Adrenal gland (tissue), 5 donors: ENCODE results near the gene EIF4G3.

Experiments used
- CTCF ChIP-seq, 6 experiments: fragments of 450-650 bp in 4 of 6; fragments of 200-600 bp in 2 of 6; sonication (generic) in 1 of 6; IDR thresholded peaks; 1 replicate in 5 of 6; 2 replicates in 1 of 6; pipeline versions ENCODE4 v1.5.1 to v1.8.0; 2016 to 2021; ENCODE audit warnings: antibody characterized with exemption in 6 of 6, mild to moderate bottlenecking in 2 of 6, moderate library complexity in 1 of 6
- POLR2A ChIP-seq, 2 donors: fragments of 450-650 bp; IDR thresholded peaks; one replicate each; pipeline ENCODE4 v1.6.1; 2017; ENCODE audit warnings: antibody characterized with exemption in 2 of 2, mild to moderate bottlenecking in 2 of 2, moderate library complexity in 1 of 2
- donor health status: DM: no; HTN: no; CAD: no.

DNA sequence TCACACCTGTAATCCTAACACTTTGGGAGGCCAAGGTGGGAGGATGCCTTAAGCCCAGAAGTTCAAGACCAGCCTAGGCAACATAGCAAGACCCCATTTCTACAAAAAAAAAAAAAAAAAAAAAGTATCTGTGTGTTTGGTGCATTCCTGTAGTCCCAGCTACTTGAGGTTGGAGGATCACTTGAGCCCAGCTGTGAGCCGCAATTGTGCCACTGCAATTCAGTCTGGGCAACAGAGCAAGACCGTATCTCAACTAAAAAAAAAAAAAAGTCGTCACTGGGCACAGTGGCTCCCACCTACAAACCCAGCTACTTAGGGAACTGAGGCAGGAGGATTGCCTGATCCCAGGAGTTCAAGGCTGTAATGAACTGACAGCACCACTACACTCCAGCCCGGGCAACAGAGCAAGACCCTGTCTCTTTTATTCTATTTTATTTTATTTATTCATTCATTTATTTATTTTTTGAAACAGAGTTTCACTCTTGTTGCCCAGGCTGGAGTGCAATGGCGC is 8.6 kb upstream of the EIF4G3 start:
- no peak for TF ChIP-seq CTCF (IDR thresholded peaks at IDR 0.05)
- TF ChIP-seq POLR2A (IDR thresholded peaks at IDR 0.05), result no peak
